Panc1 (cell line): ENCODE data around the gene RPLP1. TPM values are rescaled to one million over a fixed set of nuclear protein-coding genes. Genes with fewer than 3 reads are reported as not detected.

Experiments used
- ATAC-seq: fragments of 200-7000 bp; cut with Tn5 transposase; 2 replicates; pipeline ENCODE4 v1.9.1; 2020; ENCODE audit warnings: mild to moderate bottlenecking, moderate library complexity
- BruUV-seq: library from RNA; stranded (reverse); fragments of 400-500 nt; replicated peaks from 2 replicates; lab custom pipeline; 2021; lab: Mats Ljungman, UMichigan
- CTCF ChIA-PET: fragments of 300-600 bp; sonication (Branson Sonifier 250); formaldehyde crosslinking; loops from one replicate; lab custom pipeline; 2022; ENCODE audit warnings: antibody characterized with exemption; lab: Charles Lee
- POLR2A ChIA-PET: fragments of 300-600 bp; sonication (Branson Sonifier 250); formaldehyde crosslinking; loops from one replicate; lab custom pipeline; 2022; ENCODE audit warnings: antibody characterized with exemption; lab: Charles Lee
- DNase-seq: peaks from one replicate; pipeline ENCODE4 v3.0.0-alpha.2; 2010; ENCODE audit warnings: low read depth, low spot score
- H3K27ac ChIP-seq: 2 replicates; pipeline ENCODE4 v1.5.1; 2011; ENCODE audit warnings: mild to moderate bottlenecking, low read length, inconsistent platforms
- H3K27me3 ChIP-seq: fragments of 200-500 bp; sonication (Bioruptor generic); 2 replicates; pipeline ENCODE4 v1.6.0; 2014; ENCODE audit warnings: low read length, inconsistent platforms; ENCODE audit not compliant: control insufficient read depth, insufficient read depth
- H3K36me3 ChIP-seq: fragments of 200-500 bp; sonication (Bioruptor generic); 2 replicates; pipeline ENCODE4 v1.5.1; 2014; ENCODE audit warnings: inconsistent platforms, mild to moderate bottlenecking, low read length, moderate library complexity; ENCODE audit not compliant: control insufficient read depth, insufficient read depth
- H3K4me1 ChIP-seq: 2 replicates; pipeline ENCODE4 v1.5.1; 2011; ENCODE audit warnings: inconsistent platforms, mild to moderate bottlenecking, low read length, moderate library complexity; ENCODE audit not compliant: control insufficient read depth, insufficient read depth
- H3K4me3 ChIP-seq, 2 experiments: 2 replicates each; pipeline ENCODE4 v1.5.1; 2011 to 2012; ENCODE audit warnings: low read depth in 2 of 2, low read length in 2 of 2, mild to moderate bottlenecking in 2 of 2, inconsistent platforms in 1 of 2, moderate library complexity in 1 of 2
- H3K9me3 ChIP-seq: fragments of 200-500 bp; sonication (Bioruptor generic); 2 replicates; pipeline ENCODE4 v1.5.1; 2014; ENCODE audit warnings: low read depth, mild to moderate bottlenecking, inconsistent platforms, low read length, moderate library complexity; ENCODE audit not compliant: control insufficient read depth, insufficient read depth
- CTCF ChIP-seq: fragments of 450-650 bp; IDR thresholded peaks from 2 replicates; pipeline ENCODE4 v1.5.1; 2017; ENCODE audit warnings: mild to moderate bottlenecking
- POLR2AphosphoS5 ChIP-seq: IDR thresholded peaks from 2 replicates; pipeline ENCODE4 v1.6.1; 2012; ENCODE audit warnings: mild to moderate bottlenecking, low read depth, low read length, moderate library complexity
- REST ChIP-seq, 2 experiments: IDR thresholded peaks; 2 replicates each; pipeline ENCODE4 v1.6.1; 2011 to 2012; ENCODE audit warnings: low read depth in 2 of 2, control low read depth in 1 of 2, low read length in 1 of 2, mild to moderate bottlenecking in 1 of 2, moderate library complexity in 1 of 2; ENCODE audit not compliant: insufficient read depth in 1 of 2
- SIN3A ChIP-seq: IDR thresholded peaks from 2 replicates; pipeline ENCODE4 v1.6.1; 2012; ENCODE audit warnings: low read depth, mild to moderate bottlenecking, low read length, moderate library complexity, borderline replicate concordance; ENCODE audit not compliant: insufficient read depth
- TCF7L2 ChIP-seq: IDR thresholded peaks from 2 replicates; pipeline ENCODE4 v1.6.1; 2011; ENCODE audit warnings: mild to moderate bottlenecking, low read depth, low read length, inconsistent platforms
- in situ Hi-C: cut with HindIII; loops from 2 replicates; pipeline ENCODE4 v1.10.0; 2016; ENCODE audit warnings: low sequenced_read_pairs, low pct_unique_long_range_greater_than_20kb
- intact Hi-C: fragments of 100-400 bp; cut with micrococcal nuclease; formaldehyde crosslinking; loops from one replicate; pipeline ENCODE4 v1.10.0; 2022; ENCODE audit not compliant: unreplicated experiment
- total RNA-seq: library from RNA; stranded (reverse); gene quantifications from one replicate; pipeline ENCODE4 v1.2.1, GENCODE V29; 2021; ENCODE audit not compliant: unreplicated experiment

The RPLP1 gene
- total RNA-seq, 1 experiment from 2014 or later: 2,076 TPM

GRCh38 chr15:69434679-69435078 is 17.9 kb upstream of the RPLP1 start:
- Histone ChIP-seq H3K27me3 (no peaks in the 10 kb centered on the region), H3K9me3 (no peaks in the 10 kb centered on the region), H3K4me3 (no peak overlapping the region), H3K27ac (no peak overlapping the region), H3K36me3 (peaks cover 57% of the 10 kb centered on the region), H3K4me1 (no peaks in the 10 kb centered on the region)
- DNase-seq (no peak), ATAC-seq (no peak)
- POLR2A ChIA-PET: no interaction called here
- BruUV-seq: no TSS peak
- TF ChIP-seq POLR2AphosphoS5 (no peak), SIN3A (no peak), REST (IDR thresholded peaks at IDR 0.05; ENCODE audit: insufficient read depth in 1 of 2, low read depth in 2 of 2, low read length in 1 of 2) (no peak), CTCF (no peak), TCF7L2 (no peak)
- CTCF ChIA-PET: no interaction called here
- in situ Hi-C loops (no loop called here), intact Hi-C loops (no loop called here)

GRCh38 chr15:69435985-69436384 is 16.6 kb upstream of the RPLP1 start:
- H3K4me1 ChIP-seq: no peaks in the 10 kb centered on the region
- H3K9me3 ChIP-seq: no peaks in the 10 kb centered on the region
- no peaks in the 10 kb centered on the region for H3K27me3 ChIP-seq
- intact Hi-C loops (no loop called here), in situ Hi-C loops (no loop called here)
- POLR2A ChIA-PET: no interaction called here
- H3K36me3 ChIP-seq: peaks cover 65% of the 10 kb centered on the region
- CTCF ChIA-PET: no interaction called here
- DNase-seq (no peak), ATAC-seq (no peak)
- TF ChIP-seq TCF7L2 (no peak), CTCF (no peak), POLR2AphosphoS5 (no peak), SIN3A (no peak), REST (IDR thresholded peaks at IDR 0.05; ENCODE audit: insufficient read depth in 1 of 2, low read depth in 2 of 2, low read length in 1 of 2) (no peak)
- H3K4me3 ChIP-seq: no peak overlapping the region
- H3K27ac ChIP-seq: no peak overlapping the region
- no TSS peak for BruUV-seq
